ENCODE results near the gene KCNK17.

The KCNK17 gene

GRCh38 chr6:39274471-39274870, 39.7 kb downstream of the KCNK17 start:
- Histone ChIP-seq H3K4me1 (ENCODE audit: insufficient read depth, low read length, poor library complexity, severe bottlenecking) (no peaks in the 10 kb centered on the region), H3K36me3 (ENCODE audit: insufficient read depth, low read length) (no peaks in the 10 kb centered on the region), H3K9me2 (replicated peaks; ENCODE audit: low read depth, low read length) (no peaks in the 10 kb centered on the region), H3K9ac (ENCODE audit: low read depth, low read length, poor library complexity, severe bottlenecking) (no peak overlapping the region), H3K27me3 (ENCODE audit: insufficient read depth, low read length, poor library complexity, severe bottlenecking) (no peaks in the 10 kb centered on the region), H2AFZ (ENCODE audit: low read length) (no peak overlapping the region), H3K79me2 (ENCODE audit: insufficient read depth, low read length) (no peaks in the 10 kb centered on the region), H3K4me2 (ENCODE audit: low read depth, low read length, poor library complexity, severe bottlenecking) (no peak overlapping the region), H3K9me3 (ENCODE audit: insufficient read depth, low read depth, low read length) (no peaks in the 10 kb centered on the region), H3F3A (ENCODE audit: low read depth) (no peaks in the 10 kb centered on the region), H3K4me3 (ENCODE audit: low read length, poor library complexity, severe bottlenecking) (no peak overlapping the region), H4K20me1 (ENCODE audit: insufficient read depth, low read length, poor library complexity, severe bottlenecking) (no peaks in the 10 kb centered on the region)
- TF ChIP-seq, protein P1, sequence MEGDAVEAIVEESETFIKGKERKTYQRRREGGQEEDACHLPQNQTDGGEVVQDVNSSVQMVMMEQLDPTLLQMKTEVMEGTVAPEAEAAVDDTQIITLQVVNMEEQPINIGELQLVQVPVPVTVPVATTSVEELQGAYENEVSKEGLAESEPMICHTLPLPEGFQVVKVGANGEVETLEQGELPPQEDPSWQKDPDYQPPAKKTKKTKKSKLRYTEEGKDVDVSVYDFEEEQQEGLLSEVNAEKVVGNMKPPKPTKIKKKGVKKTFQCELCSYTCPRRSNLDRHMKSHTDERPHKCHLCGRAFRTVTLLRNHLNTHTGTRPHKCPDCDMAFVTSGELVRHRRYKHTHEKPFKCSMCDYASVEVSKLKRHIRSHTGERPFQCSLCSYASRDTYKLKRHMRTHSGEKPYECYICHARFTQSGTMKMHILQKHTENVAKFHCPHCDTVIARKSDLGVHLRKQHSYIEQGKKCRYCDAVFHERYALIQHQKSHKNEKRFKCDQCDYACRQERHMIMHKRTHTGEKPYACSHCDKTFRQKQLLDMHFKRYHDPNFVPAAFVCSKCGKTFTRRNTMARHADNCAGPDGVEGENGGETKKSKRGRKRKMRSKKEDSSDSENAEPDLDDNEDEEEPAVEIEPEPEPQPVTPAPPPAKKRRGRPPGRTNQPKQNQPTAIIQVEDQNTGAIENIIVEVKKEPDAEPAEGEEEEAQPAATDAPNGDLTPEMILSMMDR (conservative IDR thresholded peaks at IDR 0.05; ENCODE audit: low read length): no peak
- TF ChIP-seq EZH2phosphoT487 (IDR thresholded peaks at IDR 0.05; ENCODE audit: borderline replicate concordance): no peak

DNA sequence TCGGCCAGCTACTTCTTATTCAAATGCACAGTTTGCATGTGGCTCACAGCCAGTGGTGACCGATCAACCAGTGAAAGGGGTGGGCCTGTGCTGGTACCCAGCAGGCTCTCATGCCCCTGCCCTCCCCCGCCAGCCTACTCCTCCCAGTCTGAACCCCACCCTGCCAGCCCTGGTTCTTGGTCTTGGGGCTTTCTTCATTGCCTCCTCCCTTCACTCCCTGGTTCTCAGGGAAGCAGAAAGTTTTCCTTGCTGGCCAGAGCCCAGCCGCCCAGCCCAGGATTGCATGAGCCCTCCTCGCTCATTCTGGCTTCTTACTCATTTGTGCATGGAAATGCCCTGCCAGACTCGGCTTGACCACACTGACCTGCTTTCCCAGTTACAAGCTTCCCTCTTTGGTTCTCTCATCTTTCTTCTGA, 40.8 kb downstream of the KCNK17 start:
- no peaks in the 10 kb centered on the region for H3K9me3 ChIP-seq (ENCODE audit: insufficient read depth, low read depth, low read length)
- no peaks in the 10 kb centered on the region for H4K20me1 ChIP-seq (ENCODE audit: insufficient read depth, low read length, poor library complexity, severe bottlenecking)
- no peaks in the 10 kb centered on the region for H3K79me2 ChIP-seq (ENCODE audit: insufficient read depth, low read length)
- TF ChIP-seq, protein P1 (conservative IDR thresholded peaks at IDR 0.05; ENCODE audit: low read length): no peak
- TF ChIP-seq EZH2phosphoT487 (IDR thresholded peaks at IDR 0.05; ENCODE audit: borderline replicate concordance): no peak
- no peaks in the 10 kb centered on the region for H3K27me3 ChIP-seq (ENCODE audit: insufficient read depth, low read length, poor library complexity, severe bottlenecking)
- H3K4me3 ChIP-seq (ENCODE audit: low read length, poor library complexity, severe bottlenecking): no peak overlapping the region
- no peaks in the 10 kb centered on the region for H3K36me3 ChIP-seq (ENCODE audit: insufficient read depth, low read length)
- H3F3A ChIP-seq (ENCODE audit: low read depth): no peaks in the 10 kb centered on the region
- no peak overlapping the region for H2AFZ ChIP-seq (ENCODE audit: low read length)
- no peaks in the 10 kb centered on the region for H3K4me1 ChIP-seq (ENCODE audit: insufficient read depth, low read length, poor library complexity, severe bottlenecking)
- H3K9me2 ChIP-seq (replicated peaks; ENCODE audit: low read depth, low read length): no peaks in the 10 kb centered on the region
- H3K9ac ChIP-seq (ENCODE audit: low read depth, low read length, poor library complexity, severe bottlenecking): no peak overlapping the region
- H3K4me2 ChIP-seq (ENCODE audit: low read depth, low read length, poor library complexity, severe bottlenecking): no peak overlapping the region

DNA sequence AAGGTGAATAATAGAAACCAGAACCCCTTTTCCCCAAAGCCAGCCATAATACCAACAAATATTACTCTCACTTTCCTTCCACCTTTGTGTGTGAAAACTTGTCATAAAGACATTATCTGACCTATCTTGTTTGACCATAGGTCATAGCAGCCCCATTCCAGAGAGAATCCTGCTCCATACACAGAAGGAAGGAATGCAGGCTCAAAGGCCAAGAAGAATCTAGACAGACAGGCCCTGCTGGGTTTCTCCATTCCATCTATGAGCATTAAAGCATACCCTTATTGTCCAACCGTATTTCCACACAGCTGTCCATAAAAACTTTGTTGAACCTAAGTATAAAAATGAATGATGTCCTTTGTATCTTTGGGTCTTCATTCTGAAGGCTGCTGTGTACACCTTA, 44.3 kb downstream of the KCNK17 start:
- TF ChIP-seq, protein P1 (conservative IDR thresholded peaks at IDR 0.05; ENCODE audit: low read length): no peak
- Histone ChIP-seq H3K4me1 (ENCODE audit: insufficient read depth, low read length, poor library complexity, severe bottlenecking) (no peaks in the 10 kb centered on the region), H3K4me3 (ENCODE audit: low read length, poor library complexity, severe bottlenecking) (no peak overlapping the region), H3F3A (ENCODE audit: low read depth) (no peaks in the 10 kb centered on the region), H3K79me2 (ENCODE audit: insufficient read depth, low read length) (no peaks in the 10 kb centered on the region), H3K9ac (ENCODE audit: low read depth, low read length, poor library complexity, severe bottlenecking) (no peak overlapping the region), H3K9me2 (replicated peaks; ENCODE audit: low read depth, low read length) (no peaks in the 10 kb centered on the region), H3K9me3 (ENCODE audit: insufficient read depth, low read depth, low read length) (no peaks in the 10 kb centered on the region), H4K20me1 (ENCODE audit: insufficient read depth, low read length, poor library complexity, severe bottlenecking) (no peaks in the 10 kb centered on the region), H3K36me3 (ENCODE audit: insufficient read depth, low read length) (no peaks in the 10 kb centered on the region), H3K27me3 (ENCODE audit: insufficient read depth, low read length, poor library complexity, severe bottlenecking) (no peaks in the 10 kb centered on the region), H2AFZ (ENCODE audit: low read length) (no peak overlapping the region), H3K4me2 (ENCODE audit: low read depth, low read length, poor library complexity, severe bottlenecking) (no peak overlapping the region)
